ENCODE data around the gene RSL24D1. TPM values are rescaled to one million over a fixed set of nuclear protein-coding genes. Genes with fewer than 3 reads are reported as not detected.
A peak's percentile ranks its signal among the peaks of the same experiment; 100 is the strongest.

RSL24D1 gene
- total and polyA plus RNA-seq, 2 of the 13 experiments (the other 11 are each of a cell fraction or from before 2014, with no cell fraction given), result 58.8 to 100.0 TPM

DNA sequence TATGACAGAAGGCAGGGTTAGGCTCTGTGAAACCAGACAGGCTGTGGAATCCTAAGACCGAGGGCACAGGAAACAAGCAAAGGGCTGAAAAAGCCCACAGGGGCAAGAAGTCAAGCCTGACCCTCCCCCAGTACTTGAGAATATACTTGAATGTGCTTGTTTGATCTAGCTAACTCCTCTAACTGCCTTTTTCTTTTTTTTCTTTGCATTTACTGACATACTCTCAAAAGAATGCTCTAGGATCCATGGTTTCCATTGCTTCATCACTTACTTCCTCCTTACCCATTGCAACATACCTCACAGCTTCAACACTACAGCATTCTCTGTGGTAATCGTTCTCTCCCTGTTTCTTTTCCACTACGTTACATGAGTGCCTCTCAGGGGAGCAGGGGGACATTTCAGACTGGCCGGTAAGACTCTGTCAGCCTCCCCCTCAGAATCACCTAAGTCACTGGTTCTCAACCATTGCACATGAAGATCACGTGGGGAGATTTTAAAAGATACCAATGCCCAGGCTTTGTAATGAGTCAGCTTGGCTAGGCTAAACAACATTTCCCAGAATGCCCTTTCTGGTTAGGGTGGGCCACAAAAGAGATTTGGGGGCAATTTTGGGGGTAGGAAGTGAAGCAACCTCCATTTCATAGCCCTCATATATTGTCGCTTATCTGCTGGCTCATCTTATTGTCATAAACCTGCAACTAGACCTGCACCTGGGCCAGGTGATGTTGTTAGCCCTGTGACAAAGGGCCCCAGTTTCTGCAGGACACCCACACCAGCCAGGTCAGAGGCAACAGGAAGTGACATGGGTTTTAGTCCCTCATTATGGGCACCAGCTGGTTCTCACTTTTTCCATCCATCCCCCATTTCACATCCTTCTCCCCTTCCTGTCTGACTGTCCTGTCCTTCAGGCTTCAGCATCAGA, 24.6 kb upstream of the RSL24D1 start (continued):
- TF ChIP-seq ZNF775 (CRISPR knock-in tag; IDR thresholded peaks at IDR 0.05; ENCODE audit: borderline replicate concordance) (no peak), TBP (CRISPR knock-in tag; IDR thresholded peaks at IDR 0.05) (no peak), TRIM24 (CRISPR knock-in tag; IDR thresholded peaks at IDR 0.05) (no peak), ZNF34 (CRISPR knock-in tag; IDR thresholded peaks at IDR 0.05; ENCODE audit: borderline replicate concordance) (no peak), SIX4 (CRISPR knock-in tag; IDR thresholded peaks at IDR 0.05) (0 out of 2 replicates have a peak, but pooled peaks have one; percentile 11), GABPB1 (CRISPR knock-in tag; IDR thresholded peaks at IDR 0.05) (no peak; the same call in 1 of the 2 replicates), KDM1A (CRISPR knock-in tag; IDR thresholded peaks at IDR 0.05) (peak; percentile 43; the same call in 1 of the 2 replicates), GLI4 (CRISPR knock-in tag; IDR thresholded peaks at IDR 0.05; ENCODE audit: borderline replicate concordance) (no peak), YEATS2 (CRISPR knock-in tag; IDR thresholded peaks at IDR 0.05; ENCODE audit: borderline replicate concordance) (peak; percentile 33; the same call in 1 of the 2 replicates), MATR3 (CRISPR knock-in tag; IDR thresholded peaks at IDR 0.05) (no peak), NAIF1 (CRISPR knock-in tag; IDR thresholded peaks at IDR 0.05; ENCODE audit: borderline replicate concordance) (no peak), HIVEP1 (CRISPR knock-in tag; IDR thresholded peaks at IDR 0.05) (no peak), E2F2 (CRISPR knock-in tag; IDR thresholded peaks at IDR 0.05; ENCODE audit: borderline replicate concordance) (no peak), ZNF572 (CRISPR knock-in tag; IDR thresholded peaks at IDR 0.05) (no peak), ZBTB49 (CRISPR knock-in tag; IDR thresholded peaks at IDR 0.05; ENCODE audit: borderline replicate concordance) (no peak), PLRG1 (conservative IDR thresholded peaks at IDR 0.05) (no peak), ZNF766 (CRISPR knock-in tag; IDR thresholded peaks at IDR 0.05; ENCODE audit: borderline replicate concordance) (no peak), SMC3 (IDR thresholded peaks at IDR 0.05; ENCODE audit: low read length) (peak; percentile 59; the same call in 1 of the 2 replicates), HOXD1 (CRISPR knock-in tag; IDR thresholded peaks at IDR 0.05) (no peak), ZNF205 (CRISPR knock-in tag; IDR thresholded peaks at IDR 0.05) (no peak), RXRB (CRISPR knock-in tag; IDR thresholded peaks at IDR 0.05; ENCODE audit: borderline replicate concordance) (peak; percentile 34; the same call in 1 of the 2 replicates), ZNF550 (CRISPR knock-in tag; IDR thresholded peaks at IDR 0.05; ENCODE audit: borderline replicate concordance) (no peak), SNAPC5 (CRISPR knock-in tag; IDR thresholded peaks at IDR 0.05; ENCODE audit: borderline replicate concordance) (no peak), NCOA2 (CRISPR knock-in tag; IDR thresholded peaks at IDR 0.05) (peak; percentile 52), HNRNPLL (IDR thresholded peaks at IDR 0.05; ENCODE audit: low read depth, low read length, poor library complexity, severe bottlenecking) (no peak), RBM39 (IDR thresholded peaks at IDR 0.05; ENCODE audit: low read depth, low read length, poor library complexity, severe bottlenecking) (no peak), ZNF367 (CRISPR knock-in tag; IDR thresholded peaks at IDR 0.05; ENCODE audit: borderline replicate concordance) (no peak)

All from HepG2 (cell line).